ENCODE results near the gene TAOK2. TPM values are rescaled to one million over a fixed set of nuclear protein-coding genes. Genes with fewer than 3 reads are reported as not detected.

The TAOK2 gene
- total RNA-seq, 2 experiments from 2014 or later = 13.1 to 14.1 TPM

DNA sequence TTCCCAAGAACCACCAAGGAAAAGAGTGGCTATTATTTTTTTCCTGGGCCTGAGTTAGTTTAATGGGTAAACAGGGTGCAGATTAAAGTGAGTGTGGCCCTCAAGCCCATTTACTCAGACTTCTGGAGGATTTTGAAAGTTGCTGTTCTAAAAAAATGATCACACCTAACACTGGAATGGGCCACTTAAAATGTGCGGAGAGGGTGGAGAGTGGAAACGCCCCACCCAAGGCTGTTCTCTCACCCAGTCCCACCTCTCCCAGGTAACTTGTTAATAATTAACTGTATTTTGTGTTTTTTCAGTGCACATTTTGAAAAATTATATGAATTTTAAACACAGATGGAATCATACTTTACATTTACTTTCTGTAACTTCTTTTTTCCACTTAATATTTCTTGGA lies 16.4 kb downstream of the TAOK2 start:
- H3K4me1 ChIP-seq (ENCODE audit: insufficient read depth, low read length) = peaks cover 10% of the 10 kb centered on the region
- peaks cover 11% of the 10 kb centered on the region for H3K4me1 Mint-ChIP-seq (ENCODE audit: low read depth)
- H3K9me3 Mint-ChIP-seq = no peaks in the 10 kb centered on the region
- TF ChIP-seq, protein P1, sequence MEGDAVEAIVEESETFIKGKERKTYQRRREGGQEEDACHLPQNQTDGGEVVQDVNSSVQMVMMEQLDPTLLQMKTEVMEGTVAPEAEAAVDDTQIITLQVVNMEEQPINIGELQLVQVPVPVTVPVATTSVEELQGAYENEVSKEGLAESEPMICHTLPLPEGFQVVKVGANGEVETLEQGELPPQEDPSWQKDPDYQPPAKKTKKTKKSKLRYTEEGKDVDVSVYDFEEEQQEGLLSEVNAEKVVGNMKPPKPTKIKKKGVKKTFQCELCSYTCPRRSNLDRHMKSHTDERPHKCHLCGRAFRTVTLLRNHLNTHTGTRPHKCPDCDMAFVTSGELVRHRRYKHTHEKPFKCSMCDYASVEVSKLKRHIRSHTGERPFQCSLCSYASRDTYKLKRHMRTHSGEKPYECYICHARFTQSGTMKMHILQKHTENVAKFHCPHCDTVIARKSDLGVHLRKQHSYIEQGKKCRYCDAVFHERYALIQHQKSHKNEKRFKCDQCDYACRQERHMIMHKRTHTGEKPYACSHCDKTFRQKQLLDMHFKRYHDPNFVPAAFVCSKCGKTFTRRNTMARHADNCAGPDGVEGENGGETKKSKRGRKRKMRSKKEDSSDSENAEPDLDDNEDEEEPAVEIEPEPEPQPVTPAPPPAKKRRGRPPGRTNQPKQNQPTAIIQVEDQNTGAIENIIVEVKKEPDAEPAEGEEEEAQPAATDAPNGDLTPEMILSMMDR (IDR thresholded peaks at IDR 0.05) = no peak
- H3K36me3 Mint-ChIP-seq (ENCODE audit: low read depth) = peaks cover 70% of the 10 kb centered on the region
- H3K9me3 ChIP-seq (ENCODE audit: control insufficient read depth in 1 of 2, insufficient read depth in 1 of 2, low read length in 2 of 2) = no peaks in the 10 kb centered on the region
- H3K27me3 ChIP-seq (ENCODE audit: control insufficient read depth in 1 of 2, insufficient read depth in 2 of 2, low read length in 2 of 2) = no peaks in the 10 kb centered on the region
- no peak overlapping the region for H3K27ac Mint-ChIP-seq
- ChIA-PET POLR2A (no interaction called here), CTCF (no interaction called here)
- no peaks in the 10 kb centered on the region for H3K27me3 Mint-ChIP-seq
- DNase-seq (no peak), ATAC-seq (ENCODE audit: poor library complexity) (no peak)
- H3K4me3 ChIP-seq (ENCODE audit: low read length) = no peak overlapping the region
- no peak overlapping the region for H3K4me3 Mint-ChIP-seq
- H3K27ac ChIP-seq (ENCODE audit: low read depth in 1 of 2, low read length in 2 of 2) = no peak overlapping the region
- intact Hi-C loops (cut with DNase I, micrococcal nuclease) = loop anchor here in 1 of 2 experiments (5.0 to 10.0 kb wide), 4 partner anchors 88 to 1165 kb away; partner anchors contain the start of genes ASPHD1, ATXN2L, FBXL19 and SRCAP
- H3K36me3 ChIP-seq (ENCODE audit: insufficient read depth, low read length) = peaks cover 77% of the 10 kb centered on the region

DNA sequence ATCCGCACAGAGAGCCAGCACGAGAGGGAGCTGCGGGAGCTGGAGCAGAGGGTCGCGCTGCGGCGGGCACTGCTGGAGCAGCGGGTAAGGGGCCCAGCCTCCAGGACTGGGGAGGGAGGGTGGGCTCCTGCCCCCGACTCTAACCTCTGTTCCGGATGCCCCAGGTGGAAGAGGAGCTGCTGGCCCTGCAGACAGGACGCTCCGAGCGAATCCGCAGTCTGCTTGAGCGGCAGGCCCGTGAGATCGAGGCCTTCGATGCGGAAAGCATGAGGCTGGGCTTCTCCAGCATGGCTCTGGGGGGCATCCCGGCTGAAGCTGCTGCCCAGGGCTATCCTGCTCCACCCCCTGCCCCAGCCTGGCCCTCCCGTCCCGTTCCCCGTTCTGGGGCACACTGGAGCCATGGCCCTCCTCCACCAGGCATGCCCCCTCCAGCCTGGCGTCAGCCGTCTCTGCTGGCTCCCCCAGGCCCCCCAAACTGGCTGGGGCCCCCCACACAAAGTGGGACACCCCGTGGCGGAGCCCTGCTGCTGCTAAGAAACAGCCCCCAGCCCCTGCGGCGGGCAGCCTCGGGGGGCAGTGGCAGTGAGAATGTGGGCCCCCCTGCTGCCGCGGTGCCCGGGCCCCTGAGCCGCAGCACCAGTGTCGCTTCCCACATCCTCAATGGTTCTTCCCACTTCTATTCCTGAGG lies 17.4 kb downstream of the TAOK2 start:
- DNase-seq = no peak
- no peaks in the 10 kb centered on the region for H3K9me3 ChIP-seq (ENCODE audit: control insufficient read depth in 1 of 2, insufficient read depth in 1 of 2, low read length in 2 of 2)
- H3K27ac ChIP-seq (ENCODE audit: low read depth in 1 of 2, low read length in 2 of 2) = no peak overlapping the region
- ChIA-PET POLR2A (interaction anchor here (0.6 kb wide), 1 partner anchor 17 kb away, joined by 3 read pairs; no protein-coding TSS in a partner anchor), CTCF (no interaction called here)
- Mint-ChIP-seq H3K36me3 (ENCODE audit: low read depth) (peaks cover 70% of the 10 kb centered on the region), H3K9me3 (no peaks in the 10 kb centered on the region), H3K27me3 (no peaks in the 10 kb centered on the region), H3K4me3 (no peak overlapping the region), H3K27ac (no peak overlapping the region), H3K4me1 (ENCODE audit: low read depth) (peaks cover 21% of the 10 kb centered on the region)
- no peak for ATAC-seq (ENCODE audit: poor library complexity)
- TF ChIP-seq, protein P1 (IDR thresholded peaks at IDR 0.05) = no peak
- no peaks in the 10 kb centered on the region for H3K27me3 ChIP-seq (ENCODE audit: control insufficient read depth in 1 of 2, insufficient read depth in 2 of 2, low read length in 2 of 2)
- peaks cover 14% of the 10 kb centered on the region for H3K4me1 ChIP-seq (ENCODE audit: insufficient read depth, low read length)
- H3K4me3 ChIP-seq (ENCODE audit: low read length) = no peak overlapping the region
- H3K36me3 ChIP-seq (ENCODE audit: insufficient read depth, low read length) = peaks cover 67% of the 10 kb centered on the region
- intact Hi-C loops (cut with DNase I, micrococcal nuclease) = loop anchor here in 1 of 2 experiments (5.0 to 10.0 kb wide), 4 partner anchors 89 to 1166 kb away; partner anchors contain the start of genes ASPHD1, ATXN2L, FBXL19 and SRCAP

DNA sequence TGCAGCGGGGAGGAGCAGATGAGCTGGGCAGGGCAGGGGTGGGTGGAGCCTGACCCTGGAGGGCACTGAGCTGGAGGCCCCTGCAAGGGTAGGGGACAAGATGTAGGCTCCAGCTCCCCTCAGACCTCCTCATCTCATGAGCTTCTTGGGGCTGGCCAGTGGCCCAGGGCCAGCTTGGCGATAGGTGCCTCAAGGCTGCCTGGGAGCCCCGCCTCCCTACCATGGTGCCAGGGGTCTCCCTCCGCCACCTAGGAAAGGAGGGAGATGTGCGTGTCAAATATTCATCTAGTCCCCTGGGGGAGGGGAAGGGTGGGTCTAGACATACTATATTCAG lies 17.9 kb downstream of the TAOK2 start:
- Histone ChIP-seq H3K27me3 (ENCODE audit: control insufficient read depth in 1 of 2, insufficient read depth in 2 of 2, low read length in 2 of 2) (no peaks in the 10 kb centered on the region), H3K9me3 (ENCODE audit: control insufficient read depth in 1 of 2, insufficient read depth in 1 of 2, low read length in 2 of 2) (no peaks in the 10 kb centered on the region), H3K27ac (ENCODE audit: low read depth in 1 of 2, low read length in 2 of 2) (no peak overlapping the region), H3K36me3 (ENCODE audit: insufficient read depth, low read length) (peaks cover 63% of the 10 kb centered on the region), H3K4me1 (ENCODE audit: insufficient read depth, low read length) (peaks cover 18% of the 10 kb centered on the region), H3K4me3 (ENCODE audit: low read length) (no peak overlapping the region)
- ChIA-PET POLR2A (interaction anchor here (0.6 kb wide), 1 partner anchor 17 kb away, joined by 3 read pairs; no protein-coding TSS in a partner anchor), CTCF (no interaction called here)
- ATAC-seq (ENCODE audit: poor library complexity) = no peak
- intact Hi-C loops (cut with DNase I, micrococcal nuclease) = loop anchor here in 1 of 2 experiments (5.0 to 10.0 kb wide), 4 partner anchors 89 to 1167 kb away; partner anchors contain the start of genes ASPHD1, ATXN2L, FBXL19 and SRCAP
- peaks cover 69% of the 10 kb centered on the region for H3K36me3 Mint-ChIP-seq (ENCODE audit: low read depth)
- peak overlapping the region; percentile 38 for H3K4me3 Mint-ChIP-seq
- H3K27ac Mint-ChIP-seq = no peak overlapping the region
- no peaks in the 10 kb centered on the region for H3K9me3 Mint-ChIP-seq
- TF ChIP-seq, protein P1 (IDR thresholded peaks at IDR 0.05) = no peak
- DNase-seq = no peak
- H3K27me3 Mint-ChIP-seq = no peaks in the 10 kb centered on the region
- H3K4me1 Mint-ChIP-seq (ENCODE audit: low read depth) = peaks cover 26% of the 10 kb centered on the region

Measured in CD4-positive, alpha-beta T cell (primary cell).